AG20443 (cell line): ENCODE results near the gene POU3F3.

ENCODE experiments used
- DNase-seq: peaks from one replicate; pipeline ENCODE4 v3.0.0; 2012; ENCODE audit warnings: low spot score, mixed read lengths

POU3F3 gene

GRCh38 chr2:104853534-104854497 is at the start of gene POU3F3:
Gene POU3F3, plus strand, starts transcription at chr2:104854115. Its CDS starts 1,396 bp downstream, at chr2:104855511.
- DNase-seq, result peak; percentile 52

- DNase-seq, result peak; percentile 17
These were observed 49.6 kb upstream of the POU3F3 start for GRCh38 chr2:104804148-104804890.

DNA sequence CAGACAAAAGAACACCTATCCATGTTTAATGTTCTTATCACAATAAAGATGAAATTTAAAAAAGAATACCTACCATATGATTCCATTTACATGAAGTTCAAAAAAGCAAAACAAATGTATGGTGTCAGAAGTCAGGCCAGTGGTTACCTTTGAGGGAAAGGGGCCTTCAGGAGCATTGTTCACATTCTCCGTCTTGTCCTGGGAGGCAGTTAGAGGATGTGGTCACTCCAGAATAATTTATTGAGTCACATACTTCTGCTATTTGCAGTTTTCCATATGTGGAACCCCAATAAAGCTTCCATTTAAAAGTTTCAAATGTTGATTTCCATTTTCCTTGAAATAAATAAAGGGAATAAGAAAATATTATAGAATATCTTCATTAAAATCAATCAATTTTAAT is 41.6 kb upstream of the POU3F3 start:
- no peak for DNase-seq

- no peak for DNase-seq
These were observed 37.8 kb upstream of the POU3F3 start for GRCh38 chr2:104816143-104816542.

GRCh38 chr2:104818264-104818663 is 35.7 kb upstream of the POU3F3 start:
- no peak for DNase-seq

GRCh38 chr2:104820126-104820525 is 33.8 kb upstream of the POU3F3 start:
- DNase-seq, result no peak

- no peak for DNase-seq
These were observed 28.6 kb upstream of the POU3F3 start for GRCh38 chr2:104825124-104825865.

- no peak for DNase-seq
These were observed 27.9 kb upstream of the POU3F3 start for GRCh38 chr2:104826016-104826415.

DNA sequence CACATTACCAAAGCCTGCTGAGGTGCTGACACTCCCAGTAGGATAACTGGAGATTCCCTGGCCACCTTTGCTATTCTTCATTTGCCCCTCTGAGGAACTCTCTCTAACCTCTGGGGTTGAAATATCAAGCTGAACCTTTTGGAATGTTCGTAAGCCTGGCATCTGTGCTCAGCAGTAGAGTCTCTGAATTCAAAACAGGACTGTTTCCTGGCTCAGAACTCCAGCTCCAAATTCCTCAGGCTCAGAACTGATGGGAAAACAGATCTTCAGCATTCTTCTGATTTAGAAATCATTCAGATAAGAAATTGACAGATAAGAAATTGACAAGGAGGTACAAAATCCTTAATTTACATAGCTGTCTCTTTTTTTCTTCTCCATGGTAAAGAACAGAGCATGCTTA is 22.2 kb upstream of the POU3F3 start:
- no peak for DNase-seq

DNA sequence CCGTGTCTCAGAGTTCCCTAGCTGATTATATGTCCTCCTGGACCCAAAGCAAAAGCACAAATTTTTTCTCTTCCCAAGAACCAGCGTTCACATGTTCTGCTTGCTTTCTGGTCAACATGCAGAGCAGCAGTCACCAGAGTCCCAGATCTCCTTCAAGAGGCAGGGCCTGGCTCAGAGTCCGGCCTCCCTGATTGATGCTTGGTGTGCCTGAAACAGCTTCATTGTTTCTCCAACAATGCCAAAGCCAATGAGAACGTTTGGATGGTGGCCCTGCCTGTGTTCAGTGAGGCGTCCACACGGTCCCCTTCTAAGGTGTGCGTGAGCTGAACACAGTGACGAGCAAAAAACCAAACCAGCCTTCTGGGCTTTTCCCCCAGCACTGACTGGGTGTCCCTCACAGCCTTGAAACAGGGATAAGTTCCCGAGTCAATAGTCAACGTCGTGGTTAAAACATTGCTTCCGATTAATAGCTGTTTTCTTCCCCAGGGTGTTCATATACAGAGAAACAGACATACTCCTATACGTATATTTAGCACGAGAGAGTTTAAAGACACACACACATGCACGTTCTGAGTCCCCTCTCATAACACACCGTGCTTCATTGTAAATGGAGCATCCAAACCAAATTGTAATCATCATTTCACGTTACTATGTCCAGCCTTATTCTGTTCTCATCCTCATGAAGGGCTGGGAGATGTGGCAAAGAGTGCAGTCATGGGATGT is 19.3 kb upstream of the POU3F3 start:
- DNase-seq, result no peak

- DNase-seq, result no peak
These were observed 17.6 kb upstream of the POU3F3 start for GRCh38 chr2:104836265-104836664.

DNA sequence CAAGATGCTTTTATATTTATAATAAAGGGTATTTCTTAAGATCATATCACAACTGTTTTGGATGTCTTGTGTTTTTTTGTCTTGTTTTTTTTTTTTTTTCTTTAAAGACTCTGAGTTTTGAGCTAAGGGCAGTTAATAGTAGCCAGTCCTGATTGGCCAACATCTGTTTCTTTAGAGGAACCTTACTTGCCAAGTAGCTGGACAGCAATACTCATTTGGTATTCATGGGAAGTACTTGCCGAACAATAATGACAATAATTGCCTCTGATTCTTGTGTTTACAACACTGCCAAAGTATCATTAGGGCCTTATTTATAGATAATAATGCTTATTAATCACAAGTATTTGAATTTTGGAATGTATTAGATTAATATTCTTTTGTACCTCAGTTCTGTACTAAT is 17.1 kb upstream of the POU3F3 start:
- DNase-seq, result no peak

DNA sequence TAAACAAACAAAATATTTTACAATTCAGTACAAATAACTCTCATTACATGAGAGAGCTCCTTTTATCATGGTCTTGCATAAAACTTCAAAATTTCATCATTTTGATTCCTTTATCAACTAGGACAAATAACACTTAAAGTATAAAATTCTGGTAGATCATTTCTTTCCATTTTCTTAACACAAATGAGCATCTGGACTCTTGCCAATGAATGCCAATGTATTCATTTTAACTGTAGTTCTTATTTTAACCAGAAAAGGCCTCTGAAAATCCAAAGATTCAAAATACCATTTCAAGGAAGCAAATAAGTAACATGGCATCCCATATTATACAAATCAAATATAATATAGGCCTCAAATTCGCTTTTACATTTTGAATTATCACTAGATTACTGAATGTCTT is 13.8 kb upstream of the POU3F3 start:
- no peak for DNase-seq

GRCh38 chr2:104840893-104841585 is 12.9 kb upstream of the POU3F3 start:
- DNase-seq, result no peak

DNA sequence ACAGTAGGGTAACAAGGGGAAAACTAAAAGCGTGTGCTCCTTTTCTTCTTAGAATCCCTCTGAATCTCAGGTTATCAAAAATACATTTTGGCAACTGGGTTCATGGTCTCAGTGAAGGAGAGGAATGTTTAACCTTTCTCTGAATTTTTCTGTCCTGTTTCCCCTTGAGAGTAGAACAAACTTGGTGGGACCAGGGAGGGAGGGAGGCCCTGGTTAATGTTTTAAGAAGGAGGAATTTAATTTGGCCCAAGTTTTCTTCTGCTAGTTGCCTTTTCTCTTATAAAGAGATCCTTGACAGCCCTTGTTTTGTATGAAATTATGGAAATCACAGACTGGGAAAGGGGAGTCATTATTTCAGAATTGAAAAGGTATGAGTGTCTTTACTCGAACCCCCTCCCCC is 12.2 kb upstream of the POU3F3 start:
- no peak for DNase-seq

GRCh38 chr2:104844807-104845551 is 8.9 kb upstream of the POU3F3 start:
- DNase-seq, result no peak

DNA sequence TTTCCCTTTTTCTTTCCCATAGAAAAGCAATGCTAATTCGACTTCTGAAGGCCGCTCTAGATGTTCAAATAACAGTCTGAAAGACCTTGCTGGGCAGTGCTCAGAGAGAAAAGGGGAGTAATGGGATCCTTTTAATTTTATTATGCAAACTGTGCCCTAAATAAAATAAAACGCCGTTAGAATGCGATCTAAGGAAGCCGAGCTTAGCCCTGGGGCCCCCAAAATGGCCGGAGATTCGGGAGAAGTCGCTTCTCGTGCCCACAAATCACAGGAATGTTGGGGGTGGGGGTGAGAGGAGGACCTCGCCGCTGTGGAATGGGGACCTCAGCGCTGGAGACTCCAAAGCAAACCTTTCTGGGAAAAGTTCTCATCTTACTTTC is 8.4 kb upstream of the POU3F3 start:
- DNase-seq, result no peak

DNA sequence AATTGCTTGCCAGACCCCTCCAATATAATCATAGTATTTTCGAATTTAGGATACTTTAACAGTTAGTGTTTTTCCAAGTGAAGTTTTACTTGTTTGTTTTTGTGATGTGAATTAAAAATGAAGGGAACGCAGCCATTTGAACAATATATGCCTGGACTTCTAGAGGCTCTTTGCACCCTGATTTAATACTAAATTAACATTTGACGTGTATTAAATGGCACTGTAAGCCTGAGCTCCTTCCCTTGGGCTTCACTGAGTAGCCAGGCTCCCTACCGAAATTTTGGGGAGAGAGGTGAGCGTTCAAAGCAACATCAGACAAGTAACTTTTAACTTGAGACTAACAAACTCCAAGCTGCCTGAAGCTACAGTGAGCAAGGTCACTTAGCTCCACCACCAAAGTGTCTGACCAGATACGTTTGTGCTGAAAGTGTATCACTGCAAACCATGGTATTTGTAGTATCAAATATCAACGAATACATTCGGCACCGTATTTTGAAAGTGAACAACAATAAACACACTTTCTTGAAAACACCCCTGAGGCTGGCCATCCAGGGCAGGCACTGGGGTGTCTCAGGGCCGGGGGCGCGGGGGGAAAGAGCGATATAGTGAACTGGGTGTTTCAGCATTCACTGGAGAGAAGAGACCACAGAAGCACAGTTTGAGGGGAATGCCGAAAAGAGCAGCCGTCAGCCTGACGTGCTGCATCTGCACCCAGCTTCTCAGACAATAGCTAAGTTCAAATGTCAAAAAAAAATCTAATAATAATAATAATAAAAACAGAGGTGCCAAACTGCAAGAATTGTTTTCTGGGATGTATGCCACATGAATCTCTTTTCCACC is 7.7 kb upstream of the POU3F3 start:
- DNase-seq, result no peak

GRCh38 chr2:104846786-104847585 is 6.9 kb upstream of the POU3F3 start:
- DNase-seq, result no peak
